Activated CD4-positive, alpha-beta T cell treated with anti-CD3 and anti-CD28 coated beads for 36 hours (primary cell): ENCODE results near the gene KCNN4. TPM values are rescaled to one million over a fixed set of nuclear protein-coding genes. Genes with fewer than 3 reads are reported as not detected.
A peak's percentile ranks its signal among the peaks of the same experiment; 100 is the strongest.
"Not testable (repeated sequence)": the region's sequence is repeated elsewhere in the genome, so short reads cannot be mapped to it uniquely, and the experiment has no call there.

Experiments used
- ATAC-seq: fragments of 200-7000 bp; cut with Tn5 transposase; one replicate; pipeline ENCODE4 v1.10.0; 2021; ENCODE audit warnings: mild to moderate bottlenecking, moderate library complexity
- CTCF ChIA-PET: fragments of 350-600 bp; sonication (Branson Sonifier 250); formaldehyde crosslinking; loops from one replicate; lab custom pipeline; 2021; ENCODE audit warnings: antibody characterized with exemption; lab: Charles Lee
- POLR2A ChIA-PET: fragments of 350-600 bp; sonication (Branson Sonifier 250); formaldehyde crosslinking; loops from one replicate; lab custom pipeline; 2021; ENCODE audit warnings: antibody characterized with exemption, inconsistent platforms; lab: Charles Lee
- DNase-seq: peaks from one replicate; pipeline ENCODE4 v3.0.0-alpha.2; 2020
- H3K27ac Mint-ChIP-seq: one replicate; pipeline ENCODE4 v1.8.0; 2021; ENCODE audit warnings: mixed read lengths
- H3K27me3 Mint-ChIP-seq: one replicate; pipeline ENCODE4 v1.8.0; 2021; ENCODE audit warnings: mixed read lengths
- H3K36me3 Mint-ChIP-seq: one replicate; pipeline ENCODE4 v1.8.0; 2021; ENCODE audit warnings: low read depth, mixed read lengths
- H3K4me1 Mint-ChIP-seq: one replicate; pipeline ENCODE4 v1.8.0; 2021; ENCODE audit warnings: mixed read lengths
- H3K4me3 Mint-ChIP-seq: one replicate; pipeline ENCODE4 v1.8.0; 2021; ENCODE audit warnings: mild to moderate bottlenecking, moderate library complexity, mixed read lengths
- H3K9me3 Mint-ChIP-seq: one replicate; pipeline ENCODE4 v1.8.0; 2021; ENCODE audit warnings: low read depth, mixed read lengths
- intact Hi-C, 2 experiments: fragments of 100-400 bp; cut with DNase I in 1 of 2; cut with micrococcal nuclease in 1 of 2; formaldehyde crosslinking; loops; one replicate each; pipeline versions ENCODE4 v1.14.2 to v1.15.1; 2022 to 2024; cut with DNase I, micrococcal nuclease
- total RNA-seq, 2 experiments: library from RNA; stranded (reverse); gene quantifications; one replicate each; pipeline ENCODE4 v1.2.3, GENCODE V29; 2021

Gene KCNN4
- total RNA-seq, 2 experiments from 2014 or later: 103 to 110 TPM

DNA sequence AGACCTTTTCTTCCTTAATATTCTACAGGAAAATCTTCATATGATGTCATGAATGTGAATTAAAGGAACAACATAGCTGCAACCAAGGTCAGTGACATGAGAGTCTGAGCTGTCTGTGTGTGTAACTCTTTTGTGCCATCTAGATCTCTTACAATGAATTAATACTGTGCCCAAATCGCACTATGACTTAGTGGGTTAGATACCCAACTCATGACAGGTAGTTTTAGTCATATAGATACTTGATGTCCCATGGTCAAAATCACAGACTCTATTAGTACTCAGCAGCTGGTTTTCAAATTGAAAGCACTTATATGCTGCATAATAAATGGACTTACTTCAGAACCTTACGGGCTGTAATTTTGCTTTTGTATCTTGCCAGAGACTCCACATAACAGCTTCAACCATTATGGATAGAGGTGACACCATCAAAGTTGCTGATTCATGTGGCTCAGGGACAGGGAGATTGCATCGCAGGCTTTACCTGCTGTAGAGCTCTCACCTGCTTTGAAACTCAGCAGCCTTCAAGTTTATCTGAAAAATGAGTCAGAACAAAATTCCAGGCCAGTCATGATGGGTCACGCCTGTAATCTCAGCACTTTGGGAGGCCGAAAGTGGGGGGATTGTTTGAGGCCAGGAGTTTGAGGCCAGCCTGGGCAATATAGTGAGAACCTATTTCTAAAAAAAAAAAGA is 34.0 kb upstream of the KCNN4 start:
- no peaks in the 10 kb centered on the region for H3K9me3 Mint-ChIP-seq
- intact Hi-C loops: loop anchor here in 1 of 2 experiments (10.0 kb wide), 1 partner anchor 370 kb away; no protein-coding TSS in a partner anchor
- peaks cover 1% of the 10 kb centered on the region for H3K4me1 Mint-ChIP-seq
- no peak overlapping the region for H3K27ac Mint-ChIP-seq
- ChIA-PET POLR2A (interaction anchor here (0.7 kb wide), 1 partner anchor 21 kb away, joined by 6 read pairs; no protein-coding TSS in a partner anchor), CTCF (interaction anchor here (1.0 to 1.5 kb wide), 4 partner anchors 30 to 294 kb away, joined by 3 to 5 read pairs (median 3); no protein-coding TSS in a partner anchor)
- H3K4me3 Mint-ChIP-seq: no peak overlapping the region
- peaks cover 7% of the 10 kb centered on the region for H3K27me3 Mint-ChIP-seq
- DNase-seq (no peak), ATAC-seq (peak; percentile 41)
- H3K36me3 Mint-ChIP-seq: no peaks in the 10 kb centered on the region

DNA sequence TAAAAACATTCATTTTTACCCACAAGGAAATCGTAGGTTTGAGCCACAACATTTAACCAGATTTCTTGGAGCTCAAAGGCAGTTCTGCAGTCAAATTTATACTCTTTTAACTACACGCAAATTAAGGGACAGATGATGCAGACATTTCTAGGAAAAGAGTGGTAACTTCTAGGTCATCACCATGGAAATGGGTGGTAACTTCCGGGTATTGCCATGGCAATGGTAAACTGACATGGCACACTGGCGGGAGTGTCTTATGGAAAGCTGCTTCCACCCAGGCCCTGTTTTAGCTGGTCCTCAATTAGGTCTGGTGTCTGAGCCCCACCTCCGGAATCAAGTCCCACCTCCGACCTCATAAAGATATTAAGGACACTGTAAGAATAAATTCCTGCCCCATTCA is 31.9 kb upstream of the KCNN4 start:
- ChIA-PET POLR2A (no interaction called here), CTCF (interaction anchor here (0.6 to 1.2 kb wide), 4 partner anchors 21 to 1404 kb away, joined by 3 to 4 read pairs (median 3); no protein-coding TSS in a partner anchor)
- ATAC-seq: no peak
- Mint-ChIP-seq H3K27ac (no peak overlapping the region), H3K4me3 (no peak overlapping the region), H3K4me1 (no peaks in the 10 kb centered on the region), H3K9me3 (no peaks in the 10 kb centered on the region), H3K27me3 (peaks cover 3% of the 10 kb centered on the region), H3K36me3 (no peaks in the 10 kb centered on the region)
- intact Hi-C loops: loop anchor here in 1 of 2 experiments (10.0 kb wide), 1 partner anchor 368 kb away; no protein-coding TSS in a partner anchor
- no peak for DNase-seq

DNA sequence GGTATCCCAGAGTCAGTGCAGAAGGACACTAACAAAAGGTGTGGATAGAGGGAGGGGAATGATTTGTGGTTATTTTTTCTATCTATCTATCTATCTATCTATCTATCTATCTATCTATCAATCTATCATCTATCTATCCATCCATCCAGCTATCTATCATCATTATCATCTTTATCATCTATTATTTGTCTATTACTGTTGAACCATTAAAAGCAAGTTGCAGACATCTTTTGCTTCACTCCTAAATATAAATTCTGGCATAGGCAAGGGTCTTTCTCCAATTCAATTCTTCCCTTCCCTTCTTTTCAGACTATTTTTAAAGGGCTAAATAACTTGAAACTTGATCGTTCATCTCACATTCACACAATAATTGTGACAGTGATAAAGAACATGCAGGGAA is 31.5 kb upstream of the KCNN4 start:
- CTCF ChIA-PET: interaction anchor here (0.6 to 1.2 kb wide), 4 partner anchors 21 to 1404 kb away, joined by 3 to 4 read pairs (median 3); no protein-coding TSS in a partner anchor
- intact Hi-C loops: loop anchor here in 1 of 2 experiments (10.0 kb wide), 1 partner anchor 367 kb away; no protein-coding TSS in a partner anchor
- POLR2A ChIA-PET: no interaction called here
- Mint-ChIP-seq H3K27me3 (peaks cover 3% of the 10 kb centered on the region), H3K4me3 (no peak overlapping the region), H3K4me1 (no peaks in the 10 kb centered on the region), H3K36me3 (no peaks in the 10 kb centered on the region), H3K9me3 (no peaks in the 10 kb centered on the region), H3K27ac (no peak overlapping the region)
- DNase-seq (no peak), ATAC-seq (no peak)

DNA sequence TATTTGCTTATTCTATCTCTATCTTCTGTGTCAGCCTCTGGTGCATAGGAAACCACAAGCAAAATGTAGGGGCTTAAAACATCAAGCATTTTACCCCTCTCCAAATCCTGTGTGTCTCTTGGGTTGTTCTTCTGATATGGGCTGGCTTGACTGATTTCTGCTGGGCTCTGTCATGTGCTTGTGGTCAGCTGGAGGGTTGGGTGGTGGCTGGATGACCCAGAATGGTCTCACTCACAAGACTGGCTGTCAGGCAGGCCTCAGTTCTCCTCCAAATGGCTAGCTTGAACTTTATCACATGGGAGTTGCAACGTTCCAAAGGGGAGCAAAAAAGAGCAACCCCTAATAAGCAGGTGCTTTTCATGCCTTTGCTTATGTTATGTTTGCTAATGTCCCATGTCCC is 31.1 kb upstream of the KCNN4 start:
- POLR2A ChIA-PET: no interaction called here
- H3K36me3 Mint-ChIP-seq: no peaks in the 10 kb centered on the region
- H3K9me3 Mint-ChIP-seq: no peaks in the 10 kb centered on the region
- no peaks in the 10 kb centered on the region for H3K4me1 Mint-ChIP-seq
- no peak overlapping the region for H3K27ac Mint-ChIP-seq
- DNase-seq (no peak), ATAC-seq (no peak)
- intact Hi-C loops: loop anchor here in 1 of 2 experiments (10.0 kb wide), 1 partner anchor 367 kb away; no protein-coding TSS in a partner anchor
- H3K27me3 Mint-ChIP-seq: peaks cover 3% of the 10 kb centered on the region
- H3K4me3 Mint-ChIP-seq: no peak overlapping the region
- CTCF ChIA-PET: interaction anchor here (1.2 to 3.0 kb wide), 5 partner anchors 12 to 377 kb away, joined by 3 to 46 read pairs (median 4); no protein-coding TSS in a partner anchor

DNA sequence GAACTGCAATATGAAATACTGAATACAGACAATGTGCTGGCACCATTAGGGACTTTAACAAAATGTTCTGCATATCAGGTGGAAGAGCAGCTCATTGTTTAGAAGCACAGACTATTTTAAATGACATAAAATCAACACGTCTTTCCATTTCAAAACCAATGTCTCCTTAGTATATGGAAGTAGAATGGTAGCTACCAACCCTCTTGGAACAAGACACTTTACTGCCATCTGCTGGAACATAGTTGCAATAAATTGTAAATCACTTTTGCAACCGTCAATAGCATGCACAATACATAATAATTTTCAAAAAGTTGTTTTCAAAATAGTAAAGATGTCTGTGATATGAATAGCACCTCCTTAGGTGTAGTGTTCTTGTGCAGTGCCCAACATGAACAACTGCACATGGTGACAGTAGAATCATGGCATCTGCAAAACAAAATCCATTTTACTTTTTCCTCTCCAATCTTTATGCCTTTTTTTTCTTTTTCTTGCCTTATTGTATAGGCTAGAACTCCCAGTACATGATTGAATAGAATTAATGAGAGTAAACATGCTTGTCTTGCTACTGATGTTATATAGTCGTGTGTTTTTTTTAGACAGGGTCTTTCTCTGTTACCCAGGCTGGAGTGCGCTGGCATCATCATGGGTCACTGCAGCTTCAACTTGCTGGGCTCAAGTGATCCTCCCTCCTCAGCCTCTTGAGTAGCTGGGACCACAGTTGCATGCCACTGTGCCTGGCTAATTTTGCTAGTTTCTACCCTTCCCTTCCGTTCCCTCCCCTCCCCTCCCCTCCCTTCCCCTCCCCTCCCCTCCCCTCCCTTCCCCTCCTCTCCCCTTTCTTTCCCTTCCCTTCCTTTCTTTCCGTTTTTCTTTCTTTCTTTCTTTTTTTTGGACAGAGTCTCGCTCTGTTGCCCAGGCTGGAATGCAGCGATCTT is 29.3 kb upstream of the KCNN4 start:
- no peaks in the 10 kb centered on the region for H3K4me1 Mint-ChIP-seq
- ChIA-PET POLR2A (interaction anchor here (0.6 to 1.0 kb wide), 2 partner anchors 65 to 141 kb away, joined by 6 read pairs; no protein-coding TSS in a partner anchor), CTCF (interaction anchor here (0.6 to 3.0 kb wide), 29 partner anchors 9 to 363 kb away, joined by 3 to 46 read pairs (median 4); partner anchors contain the start of genes PLAUR, SMG9 and ZNF575)
- DNase-seq: no peak
- H3K27me3 Mint-ChIP-seq: peaks cover 8% of the 10 kb centered on the region
- intact Hi-C loops: loop anchor here (1.0 to 10.0 kb wide), 5 partner anchors 25 to 365 kb away; no protein-coding TSS in a partner anchor
- H3K4me3 Mint-ChIP-seq: no peak overlapping the region
- no peak overlapping the region for H3K27ac Mint-ChIP-seq
- H3K9me3 Mint-ChIP-seq: no peaks in the 10 kb centered on the region
- peak; percentile 83 for ATAC-seq
- no peaks in the 10 kb centered on the region for H3K36me3 Mint-ChIP-seq

DNA sequence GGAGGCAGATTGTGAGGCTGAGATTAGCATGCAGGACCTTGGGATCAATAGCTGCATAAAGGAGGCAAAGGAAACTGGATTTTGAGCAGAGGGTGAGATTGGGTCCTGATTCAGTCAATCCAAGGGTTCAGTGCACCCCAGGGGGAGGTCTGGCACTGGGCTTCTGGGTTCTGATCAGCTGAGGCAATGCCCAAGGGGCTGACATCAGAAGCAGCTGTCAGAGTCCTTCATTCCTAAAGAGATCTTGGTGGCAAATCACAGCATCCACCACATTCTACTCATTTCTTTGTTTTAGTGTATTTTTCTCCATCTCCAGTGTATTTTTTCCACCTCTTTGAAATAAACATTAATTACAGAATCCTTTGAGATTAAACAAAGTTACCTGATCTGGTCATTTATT is 26.9 kb upstream of the KCNN4 start:
- H3K27ac Mint-ChIP-seq: no peak overlapping the region
- no peak for ATAC-seq
- H3K27me3 Mint-ChIP-seq: peaks cover 8% of the 10 kb centered on the region
- CTCF ChIA-PET: interaction anchor here (0.6 kb wide), 1 partner anchor 249 kb away, joined by 3 read pairs; no protein-coding TSS in a partner anchor
- H3K9me3 Mint-ChIP-seq: no peaks in the 10 kb centered on the region
- H3K36me3 Mint-ChIP-seq: no peaks in the 10 kb centered on the region
- H3K4me1 Mint-ChIP-seq: no peaks in the 10 kb centered on the region
- no peak for DNase-seq
- no peak overlapping the region for H3K4me3 Mint-ChIP-seq
- POLR2A ChIA-PET: no interaction called here
- intact Hi-C loops: loop anchor here in 1 of 2 experiments (2.0 to 10.0 kb wide), 2 partner anchors 23 to 253 kb away; no protein-coding TSS in a partner anchor

DNA sequence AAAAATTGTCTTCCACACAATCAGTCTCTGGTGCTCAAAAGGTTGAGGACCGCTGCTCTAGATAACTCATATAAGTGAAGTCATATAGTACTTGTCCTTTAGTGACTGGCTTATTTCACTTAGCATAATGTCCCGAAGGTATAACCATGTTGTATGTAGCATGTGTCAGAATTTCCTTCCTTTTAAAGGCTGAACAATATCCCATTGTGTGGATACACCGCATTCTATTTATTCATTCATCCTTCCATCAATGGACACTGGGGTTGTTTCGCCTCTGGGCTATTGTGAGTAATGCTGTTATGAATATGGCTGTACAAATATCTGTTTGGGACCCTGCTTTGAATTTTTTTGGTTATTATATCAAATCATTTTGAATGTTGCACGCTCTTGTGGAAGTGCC is 26.1 kb upstream of the KCNN4 start:
- Mint-ChIP-seq H3K9me3 (no peaks in the 10 kb centered on the region), H3K4me3 (no peak overlapping the region), H3K36me3 (no peaks in the 10 kb centered on the region), H3K4me1 (no peaks in the 10 kb centered on the region), H3K27ac (no peak overlapping the region), H3K27me3 (peaks cover 8% of the 10 kb centered on the region)
- intact Hi-C loops: loop anchor here in 1 of 2 experiments (10.0 kb wide), 1 partner anchor 252 kb away; no protein-coding TSS in a partner anchor
- CTCF ChIA-PET: interaction anchor here (0.5 to 1.9 kb wide), 4 partner anchors 40 to 705 kb away, joined by 3 to 5 read pairs (median 3); no protein-coding TSS in a partner anchor
- DNase-seq (no peak), ATAC-seq (no peak)
- POLR2A ChIA-PET: no interaction called here

DNA sequence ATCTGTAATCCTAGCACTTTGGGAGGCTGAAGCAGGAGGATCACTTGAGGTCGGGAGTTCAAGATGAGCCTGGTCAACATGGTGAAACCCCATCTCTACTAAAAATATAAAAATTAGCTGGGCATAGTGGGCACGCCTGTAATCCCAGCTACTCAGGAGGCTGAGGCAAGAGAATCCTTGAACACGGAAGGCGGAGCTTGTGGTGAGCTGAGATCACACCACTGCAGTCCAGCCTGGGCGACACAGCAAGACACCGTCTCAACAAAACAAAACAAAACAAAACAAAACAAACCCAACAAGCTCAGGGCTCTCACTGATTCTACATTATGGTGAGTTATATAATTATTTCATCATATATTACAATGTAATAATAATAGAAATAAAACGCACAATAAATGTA is 25.6 kb upstream of the KCNN4 start:
- ATAC-seq, POLR2A ChIA-PET, H3K36me3 Mint-ChIP-seq, H3K27me3 Mint-ChIP-seq, H3K9me3 Mint-ChIP-seq, H3K27ac Mint-ChIP-seq, H3K4me3 Mint-ChIP-seq, DNase-seq, H3K4me1 Mint-ChIP-seq: not testable (repeated sequence)
- intact Hi-C loops: loop anchor here in 1 of 2 experiments (10.0 kb wide), 1 partner anchor 252 kb away; no protein-coding TSS in a partner anchor
- CTCF ChIA-PET: interaction anchor here (0.5 to 1.9 kb wide), 2 partner anchors 40 to 705 kb away, joined by 3 to 5 read pairs; no protein-coding TSS in a partner anchor

DNA sequence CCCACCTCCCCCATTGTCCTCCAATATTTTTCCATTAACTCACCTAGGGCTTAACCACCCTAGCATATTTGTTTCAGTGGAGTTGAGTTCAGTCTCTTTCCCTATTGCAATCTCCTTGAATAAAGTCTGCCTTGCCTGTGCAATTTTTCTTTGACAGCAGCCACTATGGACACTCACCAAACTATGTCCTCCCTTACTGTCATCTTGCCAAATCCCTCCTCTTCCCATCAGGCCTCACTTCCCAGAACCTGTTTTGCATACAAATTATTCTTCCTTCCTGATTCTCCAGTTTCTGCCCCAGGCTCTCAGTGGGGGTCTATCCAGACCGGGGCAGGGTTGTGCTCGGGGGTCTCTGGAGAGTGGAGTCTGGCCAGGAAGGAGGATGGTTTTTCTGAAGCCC is 23.7 kb upstream of the KCNN4 start:
- ATAC-seq (no peak), DNase-seq (no peak)
- Mint-ChIP-seq H3K36me3 (no peaks in the 10 kb centered on the region), H3K4me3 (no peak overlapping the region), H3K27ac (no peak overlapping the region), H3K27me3 (peaks cover 10% of the 10 kb centered on the region), H3K4me1 (no peaks in the 10 kb centered on the region), H3K9me3 (no peaks in the 10 kb centered on the region)
- intact Hi-C loops: loop anchor here in 1 of 2 experiments (10.0 kb wide), 1 partner anchor 250 kb away; no protein-coding TSS in a partner anchor
- ChIA-PET CTCF (no interaction called here), POLR2A (no interaction called here)

DNA sequence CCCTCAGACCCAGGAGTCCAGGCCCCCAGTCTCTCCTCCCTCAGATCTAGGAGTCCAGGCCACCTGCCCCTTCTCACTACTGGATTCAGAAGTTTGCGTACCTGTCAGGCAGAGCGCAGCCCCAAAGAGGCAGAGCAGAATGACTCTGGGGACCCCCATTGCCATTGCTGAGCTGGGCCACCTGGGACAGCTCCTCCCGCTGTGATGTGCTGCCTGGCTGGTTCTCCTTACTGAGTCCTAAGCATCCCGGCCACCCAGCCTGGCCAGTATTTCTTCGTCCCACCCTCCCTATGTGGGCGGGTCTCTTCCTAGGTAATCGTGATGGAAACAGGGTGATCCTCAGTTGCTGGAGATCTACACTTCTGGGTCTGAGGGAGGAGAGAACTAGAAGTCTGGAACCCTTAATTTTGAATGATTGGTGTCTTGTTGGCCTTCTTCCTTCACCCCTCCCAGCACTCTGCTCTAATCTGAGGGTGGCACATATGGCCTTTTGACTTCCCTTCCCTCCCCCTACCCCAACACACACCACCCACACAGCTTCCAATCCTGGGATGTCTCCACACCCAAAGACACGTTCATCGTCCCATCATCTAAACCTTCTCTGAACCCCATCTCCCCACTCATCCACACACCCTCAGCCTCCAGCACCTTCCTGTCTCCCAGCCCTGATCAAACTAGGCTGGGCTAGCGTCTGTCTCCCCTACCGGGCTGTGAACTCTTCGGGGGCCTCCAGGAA is 21.6 kb upstream of the KCNN4 start, which contains the start of gene LYPD5:
TSS of gene LYPD5 (minus strand) at position 232 of the 736 bp plus-strand sequence. CDS start at position 165, 67 bp downstream.
- no peaks in the 10 kb centered on the region for H3K36me3 Mint-ChIP-seq
- DNase-seq: no peak
- H3K9me3 Mint-ChIP-seq: no peaks in the 10 kb centered on the region
- H3K4me1 Mint-ChIP-seq: peaks cover 12% of the 10 kb centered on the region
- ATAC-seq: no peak
- peak within 1 kb of the TSS; percentile 40 for H3K27ac Mint-ChIP-seq
- H3K4me3 Mint-ChIP-seq: no peak within 1 kb of the TSS
- ChIA-PET CTCF (no interaction called here), POLR2A (interaction anchor here (0.6 kb wide), 1 partner anchor 17 kb away, joined by 4 read pairs; no protein-coding TSS in a partner anchor)
- intact Hi-C loops: loop anchor here in 1 of 2 experiments (10.0 kb wide), 1 partner anchor 248 kb away; no protein-coding TSS in a partner anchor
- H3K27me3 Mint-ChIP-seq: peaks cover 20% of the 10 kb centered on the region
